Thyroid gland (tissue), 4 donors: ENCODE results near the gene DEPDC4.

Source experiments
- POLR2A ChIP-seq, 2 donors: fragments of 450-650 bp; IDR thresholded peaks; one replicate each; pipeline ENCODE4 v1.6.1; 2017; ENCODE audit warnings: antibody characterized with exemption in 2 of 2, mild to moderate bottlenecking in 2 of 2, moderate library complexity in 1 of 2
- TF ChIP-seq, protein P1 (sequence below), 6 experiments: fragments of 200-600 bp in 3 of 6; fragments of 450-650 bp in 3 of 6; sonication (generic) in 3 of 6; IDR thresholded peaks; one replicate each; pipeline ENCODE4 v1.5.1; 2016 to 2019; ENCODE audit warnings: antibody characterized with exemption in 6 of 6, mild to moderate bottlenecking in 2 of 6, inconsistent platforms in 1 of 6, moderate library complexity in 1 of 6

DNA sequence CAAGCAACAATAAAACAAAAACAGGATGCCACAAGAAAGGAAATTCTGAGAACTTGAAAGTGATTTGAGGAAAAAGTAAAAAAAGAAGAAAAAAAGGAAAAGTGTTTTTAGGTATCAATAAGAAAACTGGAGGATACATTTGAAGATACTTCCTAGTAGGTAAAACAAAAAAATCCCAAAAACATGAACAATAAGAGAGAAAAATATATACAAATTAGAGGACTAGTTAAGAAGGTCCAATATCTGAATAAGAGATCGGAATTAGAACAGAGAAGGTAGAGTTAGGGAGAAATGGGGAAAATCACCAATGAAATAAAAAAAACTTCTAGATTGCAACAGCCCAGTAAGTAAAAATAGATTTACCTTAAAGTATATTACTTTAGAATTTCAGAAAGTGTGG, 8.8 kb downstream of the DEPDC4 start:
- TF ChIP-seq, protein P1, sequence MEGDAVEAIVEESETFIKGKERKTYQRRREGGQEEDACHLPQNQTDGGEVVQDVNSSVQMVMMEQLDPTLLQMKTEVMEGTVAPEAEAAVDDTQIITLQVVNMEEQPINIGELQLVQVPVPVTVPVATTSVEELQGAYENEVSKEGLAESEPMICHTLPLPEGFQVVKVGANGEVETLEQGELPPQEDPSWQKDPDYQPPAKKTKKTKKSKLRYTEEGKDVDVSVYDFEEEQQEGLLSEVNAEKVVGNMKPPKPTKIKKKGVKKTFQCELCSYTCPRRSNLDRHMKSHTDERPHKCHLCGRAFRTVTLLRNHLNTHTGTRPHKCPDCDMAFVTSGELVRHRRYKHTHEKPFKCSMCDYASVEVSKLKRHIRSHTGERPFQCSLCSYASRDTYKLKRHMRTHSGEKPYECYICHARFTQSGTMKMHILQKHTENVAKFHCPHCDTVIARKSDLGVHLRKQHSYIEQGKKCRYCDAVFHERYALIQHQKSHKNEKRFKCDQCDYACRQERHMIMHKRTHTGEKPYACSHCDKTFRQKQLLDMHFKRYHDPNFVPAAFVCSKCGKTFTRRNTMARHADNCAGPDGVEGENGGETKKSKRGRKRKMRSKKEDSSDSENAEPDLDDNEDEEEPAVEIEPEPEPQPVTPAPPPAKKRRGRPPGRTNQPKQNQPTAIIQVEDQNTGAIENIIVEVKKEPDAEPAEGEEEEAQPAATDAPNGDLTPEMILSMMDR (IDR thresholded peaks at IDR 0.05), result no peak
- TF ChIP-seq POLR2A (IDR thresholded peaks at IDR 0.05), result no peak
